ENCODE results near the gene MOB2. TPM values are rescaled to one million over a fixed set of nuclear protein-coding genes. Genes with fewer than 3 reads are reported as not detected.

The MOB2 gene
- total RNA-seq = 10 to 100 TPM; 47.5 to 57.2 TPM
- long read RNA-seq, donor 1, transcript MOB2-201 (5 exons, 1,207 nt) = major isoform, 24 of 46 reads
- long read RNA-seq, donor 1, partial matches to known transcripts = 16 of 46 reads
- long read RNA-seq, donor 1, other reads (novel, unspliced or antisense) = 6 of 46 reads
- long read RNA-seq, donor 2, transcript MOB2-201 (5 exons, 1,207 nt) = major isoform, 30 of 181 reads
- long read RNA-seq, donor 2, transcript MOB2-202 (5 exons, 795 nt) = minor isoform, 6 of 181 reads
- long read RNA-seq, donor 2, partial matches to known transcripts = 117 of 181 reads
- long read RNA-seq, donor 2, other reads (novel, unspliced or antisense) = 26 of 181 reads

- intact Hi-C loops (cut with DNase I) = no loop called here
- peak; percentile 87 for DNase-seq (ENCODE audit: low spot score)
These were observed at the start of gene MOB2 for GRCh38 chr11:1486054-1486825. Gene MOB2 (minus strand): TSS chr11:1486779. CDS start chr11:1486556, 223 bp downstream.

GRCh38 chr11:1534682-1535081, 48.1 kb upstream of the MOB2 start:
- DNase-seq (ENCODE audit: low spot score) = no peak
- intact Hi-C loops (cut with DNase I) = no loop called here

- intact Hi-C loops (cut with DNase I) = no loop called here
- no peak for DNase-seq (ENCODE audit: low spot score)
These were observed 47.6 kb upstream of the MOB2 start for GRCh38 chr11:1534171-1534570.

GRCh38 chr11:1533342-1533725, 46.8 kb upstream of the MOB2 start:
- no peak for DNase-seq (ENCODE audit: low spot score)
- intact Hi-C loops (cut with DNase I) = no loop called here

GRCh38 chr11:1532606-1533341, 46.2 kb upstream of the MOB2 start:
- intact Hi-C loops (cut with DNase I) = no loop called here
- no peak for DNase-seq (ENCODE audit: low spot score)

- intact Hi-C loops (cut with DNase I) = no loop called here
- DNase-seq (ENCODE audit: low spot score) = peak; percentile 89
These were observed 45.5 kb upstream of the MOB2 start for GRCh38 chr11:1532014-1532586.

- DNase-seq (ENCODE audit: low spot score) = no peak
- intact Hi-C loops (cut with DNase I) = no loop called here
These were observed 45.0 kb upstream of the MOB2 start for GRCh38 chr11:1531449-1532013.

DNA sequence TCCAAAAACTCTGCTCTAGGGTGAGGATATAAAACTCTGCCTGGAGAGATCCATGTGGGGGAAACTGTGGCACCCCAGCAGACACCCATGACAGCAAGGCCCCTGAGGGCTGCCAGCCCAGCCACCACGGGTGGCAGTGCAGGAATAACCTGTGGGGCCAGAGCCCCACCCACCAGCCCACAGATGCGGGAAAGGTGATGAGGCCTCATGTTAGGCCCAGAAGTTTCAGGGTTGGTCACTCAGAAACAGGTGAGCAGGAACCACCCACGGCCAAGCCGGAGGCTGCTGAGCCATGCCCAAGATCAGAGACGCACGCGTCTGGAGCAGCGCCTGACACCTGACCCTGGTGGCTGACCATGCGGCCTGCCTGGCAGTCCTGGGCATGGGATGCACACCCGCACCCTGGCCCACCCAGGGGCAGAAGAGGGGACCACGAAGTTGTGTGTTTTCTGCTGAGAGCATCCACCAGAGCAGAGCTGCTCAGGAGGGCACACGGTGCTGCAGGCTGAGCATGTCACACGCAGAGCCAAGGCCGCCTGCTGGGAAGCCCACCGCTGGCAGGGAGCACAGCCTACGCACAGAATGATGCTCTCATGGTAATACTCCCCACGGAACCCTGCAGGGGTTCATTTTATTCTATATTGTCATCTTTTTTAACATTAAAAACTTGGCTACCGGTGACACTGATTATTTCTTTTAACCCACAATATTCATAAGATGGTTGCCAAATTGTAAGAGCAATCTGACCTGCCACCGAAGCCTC, 44.3 kb upstream of the MOB2 start:
- no peak for DNase-seq (ENCODE audit: low spot score)
- intact Hi-C loops (cut with DNase I) = no loop called here

GRCh38 chr11:1529774-1530173, 43.2 kb upstream of the MOB2 start:
- DNase-seq (ENCODE audit: low spot score) = no peak

DNA sequence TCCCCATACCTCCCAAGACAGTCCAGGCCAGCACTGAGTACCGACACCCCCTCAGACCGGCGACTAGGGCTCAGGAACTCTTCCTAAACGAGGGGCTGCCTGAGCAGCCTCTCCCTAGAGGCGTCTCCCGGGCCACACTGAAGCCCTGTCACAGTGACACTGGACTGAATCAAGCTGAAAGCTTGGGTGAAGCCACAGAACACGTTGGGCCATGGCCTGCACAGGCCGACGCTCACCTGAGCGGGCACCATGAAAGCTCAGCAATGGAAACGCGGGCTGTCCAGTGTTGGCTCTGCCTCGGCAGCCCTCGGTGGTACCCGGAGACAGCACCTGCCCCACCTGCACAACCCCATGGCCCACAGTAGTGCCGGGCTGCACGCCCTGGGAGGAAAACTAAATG, 42.7 kb upstream of the MOB2 start:
- no peak for DNase-seq (ENCODE audit: low spot score)
- intact Hi-C loops (cut with DNase I) = no loop called here

More at GRCh38 chr11:1529774-1530173, 43.2 kb upstream of the MOB2 start:
- intact Hi-C loops (cut with DNase I) = no loop called here

- no peak for DNase-seq (ENCODE audit: low spot score)
- intact Hi-C loops (cut with DNase I) = no loop called here
These were observed 42.1 kb upstream of the MOB2 start for GRCh38 chr11:1528710-1529109.

DNA sequence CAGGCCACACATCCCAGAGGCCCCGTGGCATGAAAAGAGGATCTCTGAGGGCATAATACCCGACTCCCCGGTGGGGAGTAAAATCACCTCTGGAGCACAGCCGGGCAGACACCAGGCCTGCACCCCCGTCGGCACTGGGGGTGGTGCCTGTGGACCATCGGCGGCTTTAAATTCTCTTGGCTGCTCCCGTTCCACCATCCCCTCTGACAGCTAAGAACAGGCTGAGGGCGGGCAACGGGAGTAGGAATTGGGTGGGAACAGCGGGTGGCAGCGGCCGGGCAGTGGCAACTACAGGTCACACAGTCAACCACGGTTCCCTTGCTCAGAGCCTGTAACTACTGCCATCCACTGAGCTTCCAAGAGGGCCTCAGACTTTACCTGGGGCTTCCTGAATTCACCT, 40.2 kb upstream of the MOB2 start:
- DNase-seq (ENCODE audit: low spot score) = no peak
- intact Hi-C loops (cut with DNase I) = no loop called here

DNA sequence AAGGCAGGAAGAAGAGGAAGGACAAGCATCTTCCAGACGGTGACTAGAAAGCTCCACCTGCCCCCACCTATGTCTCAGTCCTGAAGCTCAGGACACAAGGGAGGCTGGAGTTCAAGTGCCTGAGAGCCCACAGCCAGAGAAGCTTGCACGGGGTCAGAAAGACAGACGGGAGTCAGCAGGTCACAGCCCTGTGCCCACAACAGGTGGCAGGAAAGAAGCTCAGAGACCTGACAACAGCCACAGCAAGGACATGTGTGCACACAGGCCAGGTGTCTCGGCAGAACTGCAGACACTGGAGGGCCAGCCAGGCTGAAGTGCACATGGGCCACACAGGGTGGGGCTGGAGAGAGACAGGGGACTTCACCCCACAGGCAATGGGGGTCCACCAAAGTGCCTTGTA, 37.2 kb upstream of the MOB2 start:
- intact Hi-C loops (cut with DNase I) = no loop called here
- DNase-seq (ENCODE audit: low spot score) = no peak

GRCh38 chr11:1523077-1523476, 36.5 kb upstream of the MOB2 start:
- no peak for DNase-seq (ENCODE audit: low spot score)
- intact Hi-C loops (cut with DNase I) = no loop called here

DNA sequence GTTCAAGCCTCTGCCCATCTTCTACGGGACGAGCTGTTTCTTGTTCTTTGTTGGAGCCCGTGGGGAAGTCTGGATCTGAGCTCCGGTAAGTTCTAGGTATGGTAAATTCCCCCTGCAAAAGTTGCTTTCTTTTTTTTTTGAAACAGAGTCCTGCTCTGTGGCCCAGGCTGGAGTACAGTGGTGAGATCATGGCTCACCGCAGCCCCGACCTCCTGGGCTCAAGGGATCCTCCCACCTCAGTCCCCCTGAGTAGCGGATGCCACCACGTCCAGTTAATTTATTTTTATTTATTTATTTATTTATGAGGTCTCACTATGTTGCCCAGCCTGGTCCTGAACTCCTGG, 35.5 kb upstream of the MOB2 start:
- DNase-seq (ENCODE audit: low spot score) = no peak
- intact Hi-C loops (cut with DNase I) = no loop called here

DNA sequence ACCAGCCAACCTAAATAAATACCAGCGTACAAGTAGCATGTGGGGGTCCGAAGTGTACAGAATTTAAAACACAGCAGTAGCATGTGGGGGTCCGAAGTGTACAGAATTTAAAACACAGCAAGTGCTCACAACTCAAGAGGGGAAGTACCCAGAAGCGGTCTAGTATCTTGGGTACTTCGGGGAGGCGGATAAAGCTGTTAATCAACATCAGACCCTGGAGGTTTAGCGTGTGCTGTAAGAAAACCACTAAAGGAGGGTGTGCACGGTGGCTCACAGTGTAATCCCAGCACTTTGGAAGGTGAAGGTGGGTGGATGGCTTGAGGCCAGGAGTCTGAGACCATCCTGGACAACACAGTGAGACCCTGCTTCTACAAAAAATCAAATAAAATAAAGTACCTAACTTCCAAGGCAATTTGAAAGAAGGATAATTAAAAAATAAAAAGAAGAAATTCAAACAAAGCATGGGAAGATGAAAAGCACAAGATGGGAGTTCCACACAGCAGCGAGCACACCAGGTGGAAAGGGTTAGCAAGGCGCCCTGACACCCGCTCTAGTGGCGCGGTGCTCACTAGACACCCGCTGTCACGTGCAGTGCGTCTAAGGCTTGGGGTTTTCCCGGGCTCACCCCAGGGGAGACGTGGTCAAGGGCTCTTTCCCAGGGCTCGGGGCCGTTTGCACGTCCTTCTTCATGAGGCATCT, 35.0 kb upstream of the MOB2 start:
- intact Hi-C loops (cut with DNase I) = no loop called here
- DNase-seq (ENCODE audit: low spot score) = no peak

GRCh38 chr11:1520663-1521267, 34.2 kb upstream of the MOB2 start:
- intact Hi-C loops (cut with DNase I) = no loop called here
- DNase-seq (ENCODE audit: low spot score) = no peak

- intact Hi-C loops (cut with DNase I) = no loop called here
- no peak for DNase-seq (ENCODE audit: low spot score)
These were observed 33.7 kb upstream of the MOB2 start for GRCh38 chr11:1520209-1520662.

Data from posterior vena cava (tissue), 2 donors.